ENCODE data around the gene GLP2R. TPM values are rescaled to one million over a fixed set of nuclear protein-coding genes. Genes with fewer than 3 reads are reported as not detected.

The GLP2R gene
- total and polyA plus RNA-seq, 2 of the 13 experiments (the other 11 are each of a cell fraction or from before 2014, with no cell fraction given) = 0.65 to 1.4 TPM

- Histone ChIP-seq H3K4me1 (ENCODE audit: insufficient read depth, low read length) (no peaks in the 10 kb centered on the region), H2AFZ (ENCODE audit: low read length) (no peak overlapping the region), H3K9ac (ENCODE audit: insufficient read depth, low read depth, low read length) (no peak overlapping the region), H3K27ac (ENCODE audit: extremely low read length, insufficient read depth, low read length) (no peak overlapping the region), H3K27me3 (ENCODE audit: control insufficient read depth in 1 of 2, insufficient read depth in 2 of 2, low read length in 2 of 2) (no peaks in the 10 kb centered on the region), H3K79me2 (ENCODE audit: insufficient read depth, low read length) (no peaks in the 10 kb centered on the region), H3K4me3 (replicated peaks in 1 of 3; ENCODE audit: insufficient read depth in 1 of 3, low read depth in 2 of 3, low read length in 3 of 3) (no peak overlapping the region), H3K36me3 (replicated peaks in 1 of 2; ENCODE audit: control insufficient read depth in 1 of 2, insufficient read depth in 2 of 2, low read length in 2 of 2) (no peaks in the 10 kb centered on the region), H4K20me1 (ENCODE audit: insufficient read depth, low read length) (no peaks in the 10 kb centered on the region), H3K4me2 (ENCODE audit: low read depth, low read length) (no peak overlapping the region), H3K9me3 (ENCODE audit: low read length) (peaks cover 12% of the 10 kb centered on the region)
- no TSS peak for BruUV-seq (replicated peaks)
- ATAC-seq (no peak), FAIRE-seq (no peak), DNase-seq (ENCODE audit: low spot score) (no peak)
- 19% methylated on average over 8 of the region's 8 CpGs for WGBS (ENCODE audit: low lambda C conversion rate)
- in situ Hi-C loops (cut with HindIII; ENCODE audit: extremely low pct_ligation_motif_present, low pct_unique_long_range_greater_than_20kb) (no loop called here), intact Hi-C loops (cut with micrococcal nuclease; ENCODE audit: unreplicated experiment) (no loop called here)
- ChIA-PET CTCF (ENCODE audit: low intra/inter-chr PET ratio, low total read pairs) (no interaction called here), POLR2A (no interaction called here)
- TF ChIP-seq NCOA2 (CRISPR knock-in tag; IDR thresholded peaks at IDR 0.05) (no peak), ATF6 (CRISPR knock-in tag; conservative IDR thresholded peaks at IDR 0.05) (no peak), MYPOP (CRISPR knock-in tag; IDR thresholded peaks at IDR 0.05) (no peak), FIP1L1 (IDR thresholded peaks at IDR 0.05; ENCODE audit: borderline replicate concordance, insufficient read depth, low read depth, low read length) (no peak), RNF2 (conservative IDR thresholded peaks at IDR 0.05; ENCODE audit: low read depth) (no peak), HCFC1 (IDR thresholded peaks at IDR 0.05; ENCODE audit: low read depth, low read length) (no peak), SNAPC4 (CRISPR knock-in tag; IDR thresholded peaks at IDR 0.05) (no peak), ZNF530 (CRISPR knock-in tag; IDR thresholded peaks at IDR 0.05; ENCODE audit: low read depth) (no peak), RXRB (CRISPR knock-in tag; IDR thresholded peaks at IDR 0.05; ENCODE audit: borderline replicate concordance) (no peak), ZBTB44 (CRISPR knock-in tag; IDR thresholded peaks at IDR 0.05) (no peak), ZNF639 (CRISPR knock-in tag; conservative IDR thresholded peaks at IDR 0.05) (no peak), CENPBD1 (CRISPR knock-in tag; IDR thresholded peaks at IDR 0.05; ENCODE audit: borderline replicate concordance, low read depth) (no peak), SRSF9 (IDR thresholded peaks at IDR 0.05; ENCODE audit: borderline replicate concordance, insufficient read depth, low read depth, low read length, poor library complexity, severe bottlenecking) (no peak)
Measured at GRCh38 chr17:9887508-9887907, 61.8 kb downstream of the GLP2R start.
